Naive thymus-derived CD4-positive, alpha-beta T cell (primary cell): ENCODE measurements around the gene CKS2. TPM values are rescaled to one million over a fixed set of nuclear protein-coding genes. Genes with fewer than 3 reads are reported as not detected.
"Not testable (repeated sequence)": the region's sequence is repeated elsewhere in the genome, so short reads cannot be mapped to it uniquely, and the experiment has no call there.

ENCODE experiments used
- ATAC-seq: fragments of 150-1000 bp; cut with Tn5 transposase; 2 replicates; pipeline ENCODE4 v1.10.0; 2021; ENCODE audit warnings: mild to moderate bottlenecking, moderate library complexity
- CTCF ChIA-PET: fragments of 350-600 bp; sonication (Branson Sonifier 250); formaldehyde crosslinking; loops from one replicate; lab custom pipeline; 2021; ENCODE audit warnings: antibody characterized with exemption; lab: Charles Lee
- POLR2A ChIA-PET: fragments of 350-600 bp; sonication (Branson Sonifier 250); formaldehyde crosslinking; loops from one replicate; lab custom pipeline; 2021; ENCODE audit warnings: antibody characterized with exemption, inconsistent platforms; lab: Charles Lee
- DNase-seq, 9 donors: peaks; one replicate each; pipeline versions ENCODE4 v3.0.0 to v3.0.0-alpha.2; 2020 to 2022; ENCODE audit warnings: mixed read lengths in 1 of 9
- H3K27ac ChIP-seq: one replicate; pipeline ENCODE4 v1.7.0; 2013; ENCODE audit warnings: mild to moderate bottlenecking, low read depth, low read length, moderate library complexity
- H3K27me3 ChIP-seq, 2 donors: one replicate each; pipeline ENCODE4 v1.7.0; 2013; ENCODE audit warnings: low read length in 2 of 2, mild to moderate bottlenecking in 2 of 2, moderate library complexity in 2 of 2; ENCODE audit not compliant: control insufficient read depth in 2 of 2, insufficient read depth in 2 of 2
- H3K36me3 ChIP-seq, 3 experiments: 1 replicate in 2 of 3; 2 replicates in 1 of 3; pipeline ENCODE4 v1.7.0; 2013; ENCODE audit warnings: low read length in 3 of 3, mild to moderate bottlenecking in 3 of 3, moderate library complexity in 1 of 3; ENCODE audit not compliant: insufficient read depth in 3 of 3, control insufficient read depth in 2 of 3
- H3K4me1 ChIP-seq, 2 donors: one replicate each; pipeline ENCODE4 v1.7.0; 2013; ENCODE audit warnings: low read length in 2 of 2, mild to moderate bottlenecking in 2 of 2, moderate library complexity in 1 of 2; ENCODE audit not compliant: control insufficient read depth in 2 of 2, insufficient read depth in 2 of 2
- H3K4me3 ChIP-seq: 2 replicates; pipeline ENCODE4 v1.7.0; 2013; ENCODE audit warnings: mild to moderate bottlenecking, low read length
- H3K9me3 ChIP-seq, 3 experiments: 1 replicate in 2 of 3; 2 replicates in 1 of 3; pipeline ENCODE4 v1.7.0; 2013; ENCODE audit warnings: low read length in 3 of 3; ENCODE audit not compliant: control insufficient read depth in 2 of 3
- H3K27ac Mint-ChIP-seq, 9 donors: one replicate each; pipeline ENCODE4 v1.8.0; 2020 to 2022; ENCODE audit warnings: mixed read lengths in 9 of 9, mild to moderate bottlenecking in 8 of 9, moderate library complexity in 5 of 9, inconsistent platforms in 2 of 9
- H3K27me3 Mint-ChIP-seq, 5 donors: one replicate each; pipeline ENCODE4 v1.8.0; 2021 to 2022; ENCODE audit warnings: mixed read lengths in 5 of 5, mild to moderate bottlenecking in 1 of 5
- H3K36me3 Mint-ChIP-seq, 5 donors: one replicate each; pipeline ENCODE4 v1.8.0; 2020 to 2022; ENCODE audit warnings: mixed read lengths in 5 of 5, mild to moderate bottlenecking in 3 of 5, inconsistent platforms in 1 of 5
- H3K4me1 Mint-ChIP-seq, 7 donors: one replicate each; pipeline ENCODE4 v1.8.0; 2020 to 2022; ENCODE audit warnings: mixed read lengths in 7 of 7, mild to moderate bottlenecking in 3 of 7, inconsistent platforms in 1 of 7
- H3K4me3 Mint-ChIP-seq, 10 donors: one replicate each; pipeline ENCODE4 v1.8.0; 2020 to 2022; ENCODE audit warnings: mild to moderate bottlenecking in 10 of 10, mixed read lengths in 10 of 10, moderate library complexity in 6 of 10, inconsistent platforms in 2 of 10
- H3K9me3 Mint-ChIP-seq, 11 donors: one replicate each; pipeline ENCODE4 v1.8.0; 2020 to 2022; ENCODE audit warnings: mixed read lengths in 11 of 11, mild to moderate bottlenecking in 4 of 11, inconsistent platforms in 1 of 11, moderate library complexity in 1 of 11
- intact Hi-C, 2 donors: fragments of 100-400 bp; cut with micrococcal nuclease; formaldehyde crosslinking; loops; one replicate each; pipeline ENCODE4 v1.15.1; 2023
- polyA plus RNA-seq, 2 donors: library from polyadenylated mRNA; unstranded; fragments of 300-500 nt; fragmentation: Illumina TruSeq; gene quantifications; one replicate each; pipeline ENCODE4 v1.2.3, GENCODE V29; 2021
- total RNA-seq, 6 experiments: library from RNA in 5 of 6; stranded (reverse) in 5 of 6; gene quantifications; 1 replicate in 5 of 6; 2 replicates in 1 of 6; pipeline ENCODE4 v1.2.3 and lab custom pipeline; 2021 to 2026

The CKS2 gene
- total and polyA plus RNA-seq, 7 experiments from 2014 or later: 5.2 to 121 (median 8.0) TPM

- DNase-seq: no peak
- no peaks in the 10 kb centered on the region for H3K4me1 ChIP-seq
- no peaks in the 10 kb centered on the region for H3K9me3 ChIP-seq
- intact Hi-C loops: loop anchor here in 1 of 2 donors (2.0 kb wide), 2 partner anchors 13 to 21 kb away; partner anchors contain the start of gene SECISBP2
- CTCF ChIA-PET: no interaction called here
- no peak overlapping the region for H3K4me3 ChIP-seq
- Mint-ChIP-seq H3K36me3 (peaks cover 14 to 78% (median 57%) of the 10 kb centered on the region in 5 donors), H3K4me1 (peaks cover 8 to 27% (median 17%) of the 10 kb centered on the region in 7 donors), H3K9me3 (peaks cover 0 to 2% (median 0%) of the 10 kb centered on the region in 11 donors), H3K27ac (peak overlapping the region in 2 of 9 donors; percentile 23 to 51), H3K27me3 (no peaks in the 10 kb centered on the region), H3K4me3 (no peak overlapping the region)
- peaks cover 40 to 88% (median 45%) of the 10 kb centered on the region in 3 experiments for H3K36me3 ChIP-seq
- ATAC-seq: no peak
- H3K27me3 ChIP-seq: no peaks in the 10 kb centered on the region
- POLR2A ChIA-PET: no interaction called here
- no peak overlapping the region for H3K27ac ChIP-seq
These were observed 28.8 kb downstream of the CKS2 start for GRCh38 chr9:89339807-89340206.

- no peaks in the 10 kb centered on the region for H3K9me3 ChIP-seq
- Mint-ChIP-seq H3K9me3 (peaks cover 0 to 2% (median 0%) of the 10 kb centered on the region in 11 donors), H3K27ac (peak overlapping the region in 4 of 9 donors; percentile 23 to 51 (median 36)), H3K27me3 (no peaks in the 10 kb centered on the region), H3K4me1 (peaks cover 8 to 27% (median 21%) of the 10 kb centered on the region in 7 donors), H3K36me3 (peaks cover 20 to 81% (median 60%) of the 10 kb centered on the region in 5 donors), H3K4me3 (no peak overlapping the region)
- ChIA-PET CTCF (interaction anchor here (0.5 kb wide), 1 partner anchor 325 kb away, joined by 4 read pairs; no protein-coding TSS in a partner anchor), POLR2A (no interaction called here)
- no peaks in the 10 kb centered on the region for H3K4me1 ChIP-seq
- H3K4me3 ChIP-seq: no peak overlapping the region
- peaks cover 42 to 90% (median 49%) of the 10 kb centered on the region in 3 experiments for H3K36me3 ChIP-seq
- intact Hi-C loops: loop anchor here in 1 of 2 donors (2.0 kb wide), 1 partner anchor 14 kb away; no protein-coding TSS in a partner anchor
- H3K27ac ChIP-seq: no peak overlapping the region
- ATAC-seq: no peak
- DNase-seq: no peak
- no peaks in the 10 kb centered on the region for H3K27me3 ChIP-seq
These were observed 29.3 kb downstream of the CKS2 start for GRCh38 chr9:89340332-89340731.

GRCh38 chr9:89342213-89342612 lies 31.2 kb downstream of the CKS2 start:
- Histone ChIP-seq H3K4me1 (no peaks in the 10 kb centered on the region), H3K27me3 (no peaks in the 10 kb centered on the region), H3K4me3 (no peak overlapping the region), H3K9me3 (no peaks in the 10 kb centered on the region), H3K36me3 (peaks cover 44 to 96% (median 45%) of the 10 kb centered on the region in 3 experiments), H3K27ac (no peak overlapping the region)
- CTCF ChIA-PET: no interaction called here
- no peak for DNase-seq
- Mint-ChIP-seq H3K27me3 (no peaks in the 10 kb centered on the region), H3K27ac (peak overlapping the region in 1 of 9 donors; percentile 50), H3K4me3 (no peak overlapping the region), H3K9me3 (peaks cover 0 to 2% (median 0%) of the 10 kb centered on the region in 11 donors), H3K36me3 (peaks cover 29 to 88% (median 76%) of the 10 kb centered on the region in 5 donors), H3K4me1 (peaks cover 8 to 29% (median 21%) of the 10 kb centered on the region in 7 donors)
- POLR2A ChIA-PET: interaction anchor here (0.8 kb wide), 1 partner anchor 17 kb away, joined by 3 read pairs; no protein-coding TSS in a partner anchor
- intact Hi-C loops: no loop called here
- no peak for ATAC-seq

GRCh38 chr9:89342948-89343347 lies 32.0 kb downstream of the CKS2 start:
- ChIA-PET CTCF (no interaction called here), POLR2A (interaction anchor here (0.8 kb wide), 1 partner anchor 18 kb away, joined by 3 read pairs; no protein-coding TSS in a partner anchor)
- no peak for DNase-seq
- H3K36me3 Mint-ChIP-seq: peaks cover 29 to 85% (median 70%) of the 10 kb centered on the region in 5 donors
- Histone ChIP-seq H3K4me1 (no peaks in the 10 kb centered on the region), H3K36me3 (peaks cover 37 to 96% (median 38%) of the 10 kb centered on the region in 3 experiments), H3K27me3 (no peaks in the 10 kb centered on the region), H3K4me3 (no peak overlapping the region), H3K27ac (no peak overlapping the region), H3K9me3 (no peaks in the 10 kb centered on the region)
- H3K4me3 Mint-ChIP-seq: no peak overlapping the region
- H3K27me3 Mint-ChIP-seq: no peaks in the 10 kb centered on the region
- H3K9me3 Mint-ChIP-seq: peaks cover 0 to 2% (median 0%) of the 10 kb centered on the region in 11 donors
- no peak for ATAC-seq
- intact Hi-C loops: no loop called here
- peaks cover 4 to 29% (median 17%) of the 10 kb centered on the region in 7 donors for H3K4me1 Mint-ChIP-seq
- peak overlapping the region in 2 of 9 donors; percentile 69 to 77 for H3K27ac Mint-ChIP-seq

GRCh38 chr9:89343812-89344211 lies 32.8 kb downstream of the CKS2 start:
- intact Hi-C loops, H3K27me3 ChIP-seq, H3K4me1 ChIP-seq, H3K27me3 Mint-ChIP-seq, ATAC-seq, H3K4me3 Mint-ChIP-seq, DNase-seq, H3K27ac ChIP-seq, H3K9me3 ChIP-seq, POLR2A ChIA-PET, H3K4me3 ChIP-seq, H3K9me3 Mint-ChIP-seq: not testable (repeated sequence)
- peaks cover 36 to 96% (median 37%) of the 10 kb centered on the region in 3 experiments for H3K36me3 ChIP-seq
- CTCF ChIA-PET: interaction anchor here (0.7 kb wide), 1 partner anchor 212 kb away, joined by 3 read pairs; no protein-coding TSS in a partner anchor
- Mint-ChIP-seq H3K36me3 (peaks cover 33 to 85% (median 72%) of the 10 kb centered on the region in 5 donors), H3K4me1 (peaks cover 4 to 32% (median 12%) of the 10 kb centered on the region in 7 donors), H3K27ac (peak overlapping the region in 1 of 9 donors; percentile 32)

GRCh38 chr9:89345476-89345875 lies 34.5 kb downstream of the CKS2 start:
- no peaks in the 10 kb centered on the region for H3K9me3 ChIP-seq
- no peak overlapping the region for H3K4me3 ChIP-seq
- peaks cover 36 to 97% (median 81%) of the 10 kb centered on the region in 5 donors for H3K36me3 Mint-ChIP-seq
- H3K27me3 ChIP-seq: no peaks in the 10 kb centered on the region
- POLR2A ChIA-PET: interaction anchor here (0.9 kb wide), 1 partner anchor 21 kb away, joined by 3 read pairs; no protein-coding TSS in a partner anchor
- H3K27ac ChIP-seq: no peak overlapping the region
- H3K4me1 ChIP-seq: no peaks in the 10 kb centered on the region
- H3K9me3 Mint-ChIP-seq: peaks cover 0 to 2% (median 0%) of the 10 kb centered on the region in 11 donors
- DNase-seq (no peak), ATAC-seq (no peak)
- peaks cover 6 to 29% (median 12%) of the 10 kb centered on the region in 7 donors for H3K4me1 Mint-ChIP-seq
- no peak overlapping the region for H3K4me3 Mint-ChIP-seq
- intact Hi-C loops: no loop called here
- H3K27me3 Mint-ChIP-seq: no peaks in the 10 kb centered on the region
- H3K36me3 ChIP-seq: peaks cover 37 to 98% (median 41%) of the 10 kb centered on the region in 3 experiments
- CTCF ChIA-PET: no interaction called here
- H3K27ac Mint-ChIP-seq: peak overlapping the region in 6 of 9 donors; percentile 35 to 68 (median 53)
